HL-60 (cell line): ENCODE results near the gene CIROP.

ENCODE experiments used
- DNase-seq, 2 experiments: peaks; one replicate each; pipeline ENCODE4 v3.0.0-alpha.2; 2010 to 2020; ENCODE audit warnings: low read depth in 1 of 2, low spot score in 1 of 2
- H3K27ac ChIP-seq: fragments of 250-450 bp; sonication (Bioruptor Pico); replicated peaks from 2 replicates; pipeline ENCODE4 v1.5.1; 2020; ENCODE audit warnings: mild to moderate bottlenecking, moderate library complexity
- H3K27me3 ChIP-seq: fragments of 250-450 bp; sonication (Bioruptor Pico); 2 replicates; pipeline ENCODE4 v1.5.1; 2021; ENCODE audit warnings: mild to moderate bottlenecking, moderate library complexity; ENCODE audit not compliant: insufficient read depth, poor library complexity, severe bottlenecking
- H3K4me3 ChIP-seq: replicated peaks from 2 replicates; pipeline ENCODE4 v1.5.1; 2011; ENCODE audit warnings: mild to moderate bottlenecking, control low read depth, low read length; ENCODE audit not compliant: insufficient read depth
- GABPA ChIP-seq: IDR thresholded peaks from 2 replicates; pipeline ENCODE4 v1.6.1; 2012; ENCODE audit warnings: low read depth
- POLR2AphosphoS5 ChIP-seq: IDR thresholded peaks from 2 replicates; pipeline ENCODE4 v1.6.1; 2012; ENCODE audit warnings: low read depth
- SPI1 ChIP-seq: IDR thresholded peaks from 2 replicates; pipeline ENCODE4 v1.6.1; 2012; ENCODE audit warnings: low read depth, mild to moderate bottlenecking, borderline replicate concordance
- TF ChIP-seq, protein P1 (sequence below): IDR thresholded peaks from 2 replicates; pipeline ENCODE4 v1.6.1; 2012; ENCODE audit warnings: low read depth; ENCODE audit not compliant: insufficient replicate concordance
- TF ChIP-seq, protein P2 (sequence below): IDR thresholded peaks from one replicate; pipeline ENCODE4 v1.5.1; 2011; ENCODE audit warnings: low read length, control low read depth, inconsistent platforms; ENCODE audit not compliant: insufficient read depth

The CIROP gene

DNA sequence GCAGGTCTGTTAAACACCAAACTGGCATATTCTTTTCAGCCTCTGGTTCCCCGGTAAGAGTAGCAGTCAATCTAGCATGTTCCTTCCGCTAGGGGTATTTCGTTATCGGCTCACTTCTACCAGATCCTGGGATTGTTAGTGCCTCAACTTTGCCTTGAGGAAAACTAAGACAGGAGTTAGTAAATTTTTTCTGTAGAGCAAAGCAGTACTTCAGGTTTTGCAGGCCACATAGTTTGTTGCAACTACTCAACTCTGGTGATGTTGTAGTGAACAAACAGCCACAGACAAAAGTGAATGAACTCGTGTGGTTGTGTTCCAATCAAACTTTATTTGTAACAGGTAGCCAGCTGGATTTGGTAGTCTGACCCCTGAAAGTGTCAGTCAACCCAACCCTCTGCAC, 41.2 kb downstream of the CIROP start:
- Histone ChIP-seq H3K27ac (no peak overlapping the region), H3K4me3 (no peak overlapping the region), H3K27me3 (no peaks in the 10 kb centered on the region)
- DNase-seq, result no peak
- no peak for TF ChIP-seq POLR2AphosphoS5
- TF ChIP-seq GABPA, result no peak
- no peak for TF ChIP-seq SPI1
- TF ChIP-seq, protein P1, sequence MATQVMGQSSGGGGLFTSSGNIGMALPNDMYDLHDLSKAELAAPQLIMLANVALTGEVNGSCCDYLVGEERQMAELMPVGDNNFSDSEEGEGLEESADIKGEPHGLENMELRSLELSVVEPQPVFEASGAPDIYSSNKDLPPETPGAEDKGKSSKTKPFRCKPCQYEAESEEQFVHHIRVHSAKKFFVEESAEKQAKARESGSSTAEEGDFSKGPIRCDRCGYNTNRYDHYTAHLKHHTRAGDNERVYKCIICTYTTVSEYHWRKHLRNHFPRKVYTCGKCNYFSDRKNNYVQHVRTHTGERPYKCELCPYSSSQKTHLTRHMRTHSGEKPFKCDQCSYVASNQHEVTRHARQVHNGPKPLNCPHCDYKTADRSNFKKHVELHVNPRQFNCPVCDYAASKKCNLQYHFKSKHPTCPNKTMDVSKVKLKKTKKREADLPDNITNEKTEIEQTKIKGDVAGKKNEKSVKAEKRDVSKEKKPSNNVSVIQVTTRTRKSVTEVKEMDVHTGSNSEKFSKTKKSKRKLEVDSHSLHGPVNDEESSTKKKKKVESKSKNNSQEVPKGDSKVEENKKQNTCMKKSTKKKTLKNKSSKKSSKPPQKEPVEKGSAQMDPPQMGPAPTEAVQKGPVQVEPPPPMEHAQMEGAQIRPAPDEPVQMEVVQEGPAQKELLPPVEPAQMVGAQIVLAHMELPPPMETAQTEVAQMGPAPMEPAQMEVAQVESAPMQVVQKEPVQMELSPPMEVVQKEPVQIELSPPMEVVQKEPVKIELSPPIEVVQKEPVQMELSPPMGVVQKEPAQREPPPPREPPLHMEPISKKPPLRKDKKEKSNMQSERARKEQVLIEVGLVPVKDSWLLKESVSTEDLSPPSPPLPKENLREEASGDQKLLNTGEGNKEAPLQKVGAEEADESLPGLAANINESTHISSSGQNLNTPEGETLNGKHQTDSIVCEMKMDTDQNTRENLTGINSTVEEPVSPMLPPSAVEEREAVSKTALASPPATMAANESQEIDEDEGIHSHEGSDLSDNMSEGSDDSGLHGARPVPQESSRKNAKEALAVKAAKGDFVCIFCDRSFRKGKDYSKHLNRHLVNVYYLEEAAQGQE, result no peak
- TF ChIP-seq, protein P2, sequence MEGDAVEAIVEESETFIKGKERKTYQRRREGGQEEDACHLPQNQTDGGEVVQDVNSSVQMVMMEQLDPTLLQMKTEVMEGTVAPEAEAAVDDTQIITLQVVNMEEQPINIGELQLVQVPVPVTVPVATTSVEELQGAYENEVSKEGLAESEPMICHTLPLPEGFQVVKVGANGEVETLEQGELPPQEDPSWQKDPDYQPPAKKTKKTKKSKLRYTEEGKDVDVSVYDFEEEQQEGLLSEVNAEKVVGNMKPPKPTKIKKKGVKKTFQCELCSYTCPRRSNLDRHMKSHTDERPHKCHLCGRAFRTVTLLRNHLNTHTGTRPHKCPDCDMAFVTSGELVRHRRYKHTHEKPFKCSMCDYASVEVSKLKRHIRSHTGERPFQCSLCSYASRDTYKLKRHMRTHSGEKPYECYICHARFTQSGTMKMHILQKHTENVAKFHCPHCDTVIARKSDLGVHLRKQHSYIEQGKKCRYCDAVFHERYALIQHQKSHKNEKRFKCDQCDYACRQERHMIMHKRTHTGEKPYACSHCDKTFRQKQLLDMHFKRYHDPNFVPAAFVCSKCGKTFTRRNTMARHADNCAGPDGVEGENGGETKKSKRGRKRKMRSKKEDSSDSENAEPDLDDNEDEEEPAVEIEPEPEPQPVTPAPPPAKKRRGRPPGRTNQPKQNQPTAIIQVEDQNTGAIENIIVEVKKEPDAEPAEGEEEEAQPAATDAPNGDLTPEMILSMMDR, result no peak

DNA sequence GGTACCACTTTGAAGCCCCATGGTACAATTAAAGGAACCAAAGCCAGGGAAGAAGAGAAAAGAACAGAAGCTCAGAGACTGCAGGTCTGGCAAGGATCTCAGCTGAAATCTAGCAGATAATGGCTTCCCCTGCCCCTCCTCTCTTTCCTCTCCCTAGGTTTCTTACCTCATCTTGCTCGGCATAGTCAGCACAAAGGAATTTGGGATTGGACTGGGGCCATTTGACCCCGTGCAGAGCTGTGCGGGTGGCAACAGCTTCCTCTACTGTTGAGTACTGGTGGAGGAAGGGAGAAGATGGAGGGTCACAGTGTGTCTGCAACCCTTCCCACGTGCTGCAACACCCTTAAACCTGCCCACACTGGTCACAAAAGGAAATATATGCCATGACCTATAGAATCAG, 42.8 kb downstream of the CIROP start:
- H3K27ac ChIP-seq, result no peak overlapping the region
- no peak for TF ChIP-seq SPI1
- no peak for TF ChIP-seq GABPA
- TF ChIP-seq, protein P1, result no peak
- TF ChIP-seq, protein P2, result no peak
- DNase-seq, result no peak
- H3K4me3 ChIP-seq, result no peak overlapping the region
- H3K27me3 ChIP-seq, result no peaks in the 10 kb centered on the region

DNA sequence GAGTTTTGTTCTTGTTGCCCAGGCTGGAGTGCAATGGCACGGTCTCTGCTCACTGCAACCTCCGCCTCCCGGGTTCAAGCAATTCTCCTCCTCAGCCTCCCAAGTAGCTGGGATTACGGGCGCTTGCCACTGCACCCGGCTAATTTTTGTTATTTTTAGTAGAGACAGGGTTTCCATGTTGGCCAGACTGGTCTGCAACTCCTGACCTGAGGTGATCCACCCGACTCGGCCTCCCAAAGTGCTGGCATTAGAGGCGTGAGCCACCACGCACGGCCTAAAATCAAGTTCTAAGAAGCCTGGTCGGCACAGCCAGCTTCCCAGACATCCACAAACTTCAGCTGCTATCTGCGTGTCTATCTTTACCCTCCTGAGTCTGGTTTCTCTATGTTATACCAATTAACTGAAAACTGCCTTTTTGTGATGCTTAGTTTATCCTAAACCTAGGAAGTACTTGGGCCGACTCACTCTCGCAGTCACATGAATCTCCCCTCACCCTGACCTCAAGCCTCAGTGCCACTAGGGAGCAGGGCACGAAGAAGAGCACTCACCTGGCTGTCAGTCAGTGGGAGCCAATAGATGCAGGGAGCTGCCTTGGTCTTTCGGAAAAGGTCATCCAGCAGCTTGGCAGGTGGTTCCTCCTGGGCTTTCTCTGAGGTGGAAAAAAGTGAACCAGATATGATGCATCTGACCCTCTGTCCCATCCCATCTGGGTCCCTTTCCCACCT, 44.1 kb downstream of the CIROP start:
- Histone ChIP-seq H3K27me3 (no peaks in the 10 kb centered on the region), H3K27ac (no peak overlapping the region), H3K4me3 (no peak overlapping the region)
- TF ChIP-seq, protein P2, result no peak
- TF ChIP-seq POLR2AphosphoS5 (no peak), GABPA (no peak), SPI1 (no peak)
- TF ChIP-seq, protein P1, result no peak
- DNase-seq, result no peak
